HEK293T (cell line): ENCODE results near the gene PRRT4.

Experiments
- NFRKB ChIP-seq: fragments of 450-650 bp; IDR thresholded peaks from 2 replicates; pipeline ENCODE4 v1.6.1; 2016; ENCODE audit warnings: mild to moderate bottlenecking, moderate library complexity
- TF ChIP-seq, protein P1 (sequence below): fragments of 450-650 bp; IDR thresholded peaks from 2 replicates; pipeline ENCODE4 v1.6.1; 2016

GRCh38 chr7:128335730-128336129, 25.8 kb downstream of the PRRT4 start:
- no peak for TF ChIP-seq NFRKB
- TF ChIP-seq, protein P1, sequence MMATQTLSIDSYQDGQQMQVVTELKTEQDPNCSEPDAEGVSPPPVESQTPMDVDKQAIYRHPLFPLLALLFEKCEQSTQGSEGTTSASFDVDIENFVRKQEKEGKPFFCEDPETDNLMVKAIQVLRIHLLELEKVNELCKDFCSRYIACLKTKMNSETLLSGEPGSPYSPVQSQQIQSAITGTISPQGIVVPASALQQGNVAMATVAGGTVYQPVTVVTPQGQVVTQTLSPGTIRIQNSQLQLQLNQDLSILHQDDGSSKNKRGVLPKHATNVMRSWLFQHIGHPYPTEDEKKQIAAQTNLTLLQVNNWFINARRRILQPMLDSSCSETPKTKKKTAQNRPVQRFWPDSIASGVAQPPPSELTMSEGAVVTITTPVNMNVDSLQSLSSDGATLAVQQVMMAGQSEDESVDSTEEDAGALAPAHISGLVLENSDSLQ: no peak
